Measurements from ENCODE around the gene TANGO2. TPM values are rescaled to one million over a fixed set of nuclear protein-coding genes. Genes with fewer than 3 reads are reported as not detected.

TANGO2 gene
- total RNA-seq, 1 experiment from 2014 or later: 17.0 TPM

DNA sequence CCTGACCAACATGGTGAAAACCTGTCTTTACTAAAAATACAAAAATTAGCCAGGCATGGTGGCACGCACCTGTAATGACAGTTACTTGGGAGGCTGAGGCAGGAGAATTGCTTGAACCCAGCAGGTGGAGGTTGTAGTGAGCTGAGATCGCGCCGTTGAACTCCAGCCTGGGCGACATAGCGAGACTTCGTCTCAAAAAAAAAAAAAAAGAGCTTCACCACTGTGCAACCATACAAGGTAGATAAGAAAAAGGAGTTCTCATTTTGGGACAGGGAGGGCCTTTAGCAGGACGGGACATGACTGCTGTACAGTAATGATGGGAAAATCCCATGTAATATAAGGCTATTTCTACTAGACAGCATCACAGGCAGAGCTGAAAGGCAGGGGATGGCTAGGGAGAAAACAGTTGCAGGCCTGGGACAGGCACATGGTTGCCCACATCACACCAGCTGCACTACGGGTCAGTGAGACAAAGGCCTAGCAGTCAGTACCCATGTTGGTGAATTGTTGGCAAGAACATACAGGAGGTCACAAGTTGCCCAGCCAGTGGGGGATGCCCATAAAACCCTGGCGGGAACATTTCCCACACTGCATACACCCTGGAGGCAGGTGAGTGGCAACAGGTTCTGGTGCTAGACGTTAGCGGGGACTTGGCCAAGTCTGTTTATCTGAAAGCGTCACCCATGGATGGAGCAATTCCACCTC, 5.4 kb downstream of the TANGO2 start:
- H3K4me1 ChIP-seq (ENCODE audit: control insufficient read depth in 1 of 2, insufficient read depth in 2 of 2, low read length in 2 of 2): peaks cover 0 to 11% of the 10 kb centered on the region in 2 experiments; a peak in 3 of 4 replicates
- no peaks in the 10 kb centered on the region for H3K36me3 ChIP-seq (ENCODE audit: control insufficient read depth in 1 of 2, insufficient read depth in 2 of 2, low read length in 2 of 2)
- H3K9ac ChIP-seq (ENCODE audit: low read length): no peak overlapping the region
- H3K9me2 ChIP-seq (ENCODE audit: insufficient read depth): no peaks in the 10 kb centered on the region
- DNase-seq (ENCODE audit: low read depth, low spot score): no peak
- ATAC-seq: no peak
- H3K79me2 ChIP-seq (ENCODE audit: insufficient read depth, low read length): peaks cover 26% of the 10 kb centered on the region
- no peaks in the 10 kb centered on the region for H3K27me3 ChIP-seq (ENCODE audit: insufficient read depth, low read length)
- H2AFZ ChIP-seq (ENCODE audit: low read depth, low read length, poor library complexity, severe bottlenecking): no peak overlapping the region
- intact Hi-C loops (cut with micrococcal nuclease): no loop called here
- BruUV-seq (replicated peaks): no TSS peak
- TF ChIP-seq POLR2A (IDR thresholded peaks at IDR 0.05; ENCODE audit: borderline replicate concordance, extremely low read depth, insufficient read depth, insufficient read length) (no peak), SP1 (IDR thresholded peaks at IDR 0.05; ENCODE audit: low read depth) (no peak), SRF (IDR thresholded peaks at IDR 0.05; ENCODE audit: low read depth) (no peak), EZH2phosphoT487 (IDR thresholded peaks at IDR 0.05; ENCODE audit: borderline replicate concordance) (no peak), TCF7L2 (IDR thresholded peaks at IDR 0.05; ENCODE audit: borderline replicate concordance, extremely low read depth, insufficient read depth, insufficient read length) (no peak), ZBTB33 (IDR thresholded peaks at IDR 0.05; ENCODE audit: extremely low read depth, insufficient replicate concordance, low read length) (no peak), JUND (IDR thresholded peaks at IDR 0.05) (no peak), EGR1 (IDR thresholded peaks at IDR 0.05; ENCODE audit: low read depth) (no peak), SIN3A (IDR thresholded peaks at IDR 0.05; ENCODE audit: low read depth) (no peak), MAX (IDR thresholded peaks at IDR 0.05) (no peak), ELF1 (IDR thresholded peaks at IDR 0.05; ENCODE audit: borderline replicate concordance, low read depth) (no peak)
- TF ChIP-seq, protein P1, sequence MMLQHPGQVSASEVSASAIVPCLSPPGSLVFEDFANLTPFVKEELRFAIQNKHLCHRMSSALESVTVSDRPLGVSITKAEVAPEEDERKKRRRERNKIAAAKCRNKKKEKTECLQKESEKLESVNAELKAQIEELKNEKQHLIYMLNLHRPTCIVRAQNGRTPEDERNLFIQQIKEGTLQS (IDR thresholded peaks at IDR 0.05): no peak
- ChIA-PET POLR2A (no interaction called here), RAD21 (ENCODE audit: low non-redundant PET in 1 of 2, low total read pairs in 2 of 2, uncharacterized antibody in 2 of 2, unreplicated experiment in 2 of 2) (no interaction called here), CTCF (no interaction called here)
- H4K20me1 ChIP-seq (ENCODE audit: insufficient read depth): no peaks in the 10 kb centered on the region
- no peaks in the 10 kb centered on the region for H3K9me3 ChIP-seq (ENCODE audit: control insufficient read depth in 1 of 2, insufficient read depth in 1 of 2, low read depth in 1 of 2, low read length in 2 of 2)
- H3K4me3 ChIP-seq (replicated peaks in 1 of 2; ENCODE audit: low read depth in 1 of 2, low read length in 2 of 2): no peak overlapping the region
- H3K4me2 ChIP-seq (ENCODE audit: low read length): no peak overlapping the region
- H3K27ac ChIP-seq (ENCODE audit: low read depth, low read length): no peak overlapping the region

Measured in HCT116 (cell line).